ENCODE results near the gene GIT2.
"Not testable (repeated sequence)": the region's sequence is repeated elsewhere in the genome, so short reads cannot be mapped to it uniquely, and the experiment has no call there.

Gene GIT2

DNA sequence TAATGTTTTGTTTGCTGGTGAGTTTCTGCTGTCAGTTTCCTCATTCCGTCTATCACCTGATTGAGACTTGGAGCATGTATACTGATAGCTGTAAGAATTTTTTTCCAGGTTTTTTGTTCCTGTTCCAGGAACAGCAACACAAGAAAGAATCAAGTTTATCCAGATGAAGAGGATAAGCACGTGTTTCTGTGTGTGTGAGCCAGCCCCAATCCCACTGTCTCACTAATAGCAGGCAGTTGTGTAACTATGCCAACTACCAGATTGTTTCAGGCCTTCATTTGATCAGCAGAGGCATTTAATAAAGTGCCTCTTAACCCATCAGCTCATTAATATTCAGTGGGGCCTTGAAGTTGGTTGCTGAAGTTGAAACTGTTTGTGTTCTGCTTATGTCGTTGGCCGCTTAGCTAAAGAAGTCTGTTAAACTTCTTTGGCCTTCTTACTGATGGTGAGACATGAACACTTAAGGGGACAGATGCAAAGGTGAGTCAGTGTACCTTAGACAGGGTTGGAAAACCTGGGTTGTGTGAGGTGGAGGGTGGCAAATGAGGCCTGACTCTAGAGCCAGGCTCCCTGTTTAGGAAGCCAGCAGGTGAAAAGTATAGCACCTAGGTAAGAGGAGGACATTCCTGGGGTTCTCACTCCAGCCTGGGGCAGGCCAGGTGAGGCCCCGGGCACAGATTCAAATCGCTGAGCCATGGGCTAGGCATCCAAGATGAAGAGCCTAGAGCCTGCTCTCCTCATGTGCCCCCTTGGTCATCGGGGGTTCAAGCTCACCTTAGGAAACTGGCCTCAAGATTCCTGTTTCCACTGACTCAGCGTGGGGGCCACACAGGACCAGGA lies 6.7 kb upstream of the GIT2 start:
- no peak for DNase-seq

DNA sequence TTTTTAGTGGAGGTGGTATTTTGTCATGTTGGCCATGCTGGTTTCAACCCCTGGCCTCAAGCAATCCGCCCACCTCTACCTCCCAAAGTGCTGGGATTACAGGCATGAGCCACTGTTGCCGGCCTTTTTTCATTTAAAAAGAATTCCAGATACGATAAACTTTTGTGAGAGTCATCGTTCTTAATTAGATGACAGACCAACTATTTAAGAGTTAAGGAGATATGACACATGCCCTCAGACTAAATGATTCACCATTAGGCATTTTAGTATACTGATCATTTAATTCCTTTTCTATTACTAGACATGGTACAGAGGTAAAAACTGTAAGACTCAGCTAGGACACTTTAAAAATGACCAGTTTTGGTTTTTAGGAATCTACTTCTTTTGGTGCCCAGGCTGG lies 5.4 kb upstream of the GIT2 start:
- no peak for DNase-seq

DNA sequence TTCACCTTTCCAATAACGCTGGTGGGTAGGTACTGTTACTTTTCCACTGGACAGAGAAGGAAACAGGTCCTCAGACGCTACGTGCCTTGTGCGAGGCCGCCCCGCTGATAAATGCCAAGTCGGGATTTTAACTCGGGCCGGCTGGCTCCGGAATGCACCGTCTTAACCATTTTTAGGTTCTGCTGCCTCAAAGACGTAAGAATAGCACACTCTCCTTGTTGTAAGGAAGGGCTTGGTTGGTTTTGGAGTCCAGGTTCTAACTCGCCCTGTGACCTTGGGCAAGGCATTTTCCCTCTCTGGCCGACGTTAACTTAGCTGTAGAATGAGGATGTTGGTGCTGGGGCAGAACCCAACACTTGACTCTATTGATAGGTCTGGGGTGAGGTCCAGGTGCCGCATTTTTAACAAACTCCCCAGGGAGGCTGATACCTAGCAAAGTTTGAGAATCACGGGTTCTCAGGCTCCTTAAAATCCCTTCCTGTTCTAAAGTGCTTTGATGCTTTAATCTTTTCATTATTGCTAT lies 3.9 kb upstream of the GIT2 start:
- peak; percentile 16 for DNase-seq

DNA sequence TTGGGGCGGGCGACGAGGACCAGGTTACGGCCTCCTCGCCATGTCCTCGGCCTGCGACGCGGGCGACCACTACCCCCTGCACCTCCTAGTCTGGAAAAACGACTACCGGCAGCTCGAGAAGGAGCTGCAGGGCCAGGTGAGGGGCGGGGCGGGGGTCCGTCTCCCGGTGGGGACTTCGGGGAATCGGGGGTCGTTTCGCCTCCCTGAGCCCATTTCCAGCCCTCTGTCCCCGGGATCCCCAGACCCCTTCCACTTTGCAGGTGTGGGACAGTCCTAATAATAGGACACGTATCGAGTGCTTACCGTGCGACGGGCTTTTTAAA lies 3.4 kb upstream of the GIT2 start:
- DNase-seq = no peak

DNA sequence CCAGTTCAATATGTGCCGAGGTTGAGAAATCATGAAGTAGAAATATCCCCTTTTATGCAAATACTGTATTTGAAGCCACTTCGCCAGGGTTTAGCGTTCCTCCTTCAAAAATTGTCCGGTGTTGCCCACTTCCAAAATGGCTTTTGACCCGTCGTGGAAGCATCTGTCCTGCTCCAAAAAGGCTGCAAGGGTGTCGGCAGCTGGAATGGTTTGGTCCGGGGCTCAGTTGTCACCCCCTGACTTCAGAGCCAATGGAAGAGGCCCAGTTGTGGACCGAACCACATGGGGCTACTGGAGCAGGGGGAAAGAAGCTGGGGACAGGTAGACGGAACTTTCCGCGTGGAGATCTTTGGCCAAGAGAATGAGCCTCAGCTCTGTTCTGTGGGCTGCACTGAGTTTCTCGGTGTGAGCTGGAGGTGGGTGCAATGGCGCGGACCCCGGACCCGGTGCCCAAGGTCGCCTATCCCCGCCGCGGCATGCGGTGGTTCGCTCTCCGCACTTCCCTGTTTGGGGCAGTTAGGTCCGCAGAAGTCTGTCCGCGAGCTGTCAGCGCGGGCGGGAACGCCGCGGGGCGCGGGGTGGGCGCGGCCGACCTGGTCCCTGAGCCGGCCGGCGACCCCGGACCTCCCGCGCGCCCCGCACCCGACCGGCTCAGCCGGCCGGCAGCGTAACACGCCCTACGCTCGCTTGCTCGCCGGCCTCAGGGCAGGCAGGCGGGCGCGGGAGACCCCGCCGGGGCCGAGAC lies 2.9 kb upstream of the GIT2 start, which contains the start of gene ANKRD13A:
ANKRD13A (plus strand) TSS at position 527 of the 745 bp plus-strand sequence. CDS start 259 bp downstream, outside the sequence.
- DNase-seq = peak; percentile 85

DNA sequence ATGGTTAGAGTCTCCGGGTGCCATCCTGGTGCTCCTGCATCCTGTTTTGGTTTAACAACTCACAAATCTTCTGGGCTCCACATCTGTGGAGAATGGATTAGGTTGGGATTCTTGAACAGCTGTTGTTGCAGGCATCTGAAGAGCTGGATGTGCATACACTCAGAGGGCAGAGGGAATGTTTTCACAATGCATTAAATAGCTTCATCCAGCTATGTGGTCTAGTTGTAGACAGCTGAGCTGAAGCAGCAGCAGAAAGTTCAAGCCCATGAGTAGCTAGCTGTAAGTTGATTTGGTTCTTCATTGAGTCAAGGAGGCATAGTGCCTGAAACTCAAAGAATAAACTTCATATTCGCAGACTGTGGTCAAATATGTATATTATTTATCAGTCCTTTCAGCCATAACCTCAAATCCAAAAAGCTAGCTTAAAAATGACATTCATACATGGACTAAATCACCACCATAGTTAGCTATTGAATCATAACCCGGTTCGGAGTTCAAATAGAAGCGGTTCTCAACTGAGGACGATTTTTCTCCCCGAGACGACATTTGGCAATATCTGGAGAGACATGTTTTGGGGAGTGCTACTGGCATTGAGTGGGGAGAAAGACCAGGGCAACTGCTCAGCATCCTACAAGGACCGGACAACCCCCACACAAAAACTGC lies 2.2 kb upstream of the GIT2 start:
- DNase-seq = no peak

DNA sequence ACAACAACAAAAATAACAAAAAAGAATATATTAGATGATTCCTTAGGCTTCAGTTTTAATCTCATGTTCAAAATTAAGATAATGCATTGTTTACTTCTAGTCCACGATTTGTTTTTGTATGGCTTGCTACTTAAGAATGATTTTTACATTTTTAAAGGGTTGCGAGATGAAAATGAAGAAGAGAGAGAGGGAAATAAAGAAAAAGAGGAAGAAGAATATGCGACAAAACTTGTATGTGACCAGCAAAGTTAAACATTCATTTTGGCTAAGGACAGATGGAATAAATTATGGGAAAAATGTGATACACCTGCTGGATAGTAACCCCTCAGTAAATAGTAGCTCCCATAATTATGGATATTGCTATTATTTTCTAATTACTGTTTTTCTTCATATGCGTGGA lies 1.2 kb upstream of the GIT2 start:
- DNase-seq = no peak

DNA sequence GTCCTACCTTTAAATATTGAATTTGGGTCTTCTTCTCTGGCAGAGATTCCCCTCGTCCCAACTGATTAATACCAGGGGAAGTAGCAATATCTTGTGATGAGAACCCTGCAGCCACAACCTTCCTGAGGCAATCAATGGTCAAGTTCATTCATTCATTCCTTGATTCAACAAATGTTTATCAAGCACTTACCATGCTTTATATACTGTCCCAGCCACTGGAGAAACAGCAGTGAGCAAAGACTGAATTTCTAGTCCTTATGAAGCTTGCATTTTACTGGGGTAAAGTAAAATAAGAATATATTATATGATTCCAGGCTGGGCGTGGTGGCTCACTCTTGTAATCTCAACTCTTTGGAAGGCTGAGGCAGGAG lies 300 bp upstream of the GIT2 start:
- no peak for DNase-seq

DNA sequence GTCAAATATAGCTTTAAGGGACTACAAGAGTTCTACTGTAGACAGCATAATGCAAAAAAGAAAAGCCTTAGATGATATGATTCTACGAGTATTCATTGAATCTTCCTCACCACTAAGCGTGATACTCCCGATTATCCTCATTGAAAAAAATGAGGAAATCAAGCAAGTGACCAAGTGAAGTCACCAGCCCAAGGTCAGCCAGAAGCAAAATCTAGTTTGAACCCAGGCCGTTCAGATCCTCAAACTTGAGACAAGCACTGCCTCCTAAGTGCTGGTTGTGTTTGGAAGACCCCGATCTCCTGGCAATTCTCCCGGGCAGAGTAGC lies 845 bp downstream of the GIT2 start:
- DNase-seq = no peak

DNA sequence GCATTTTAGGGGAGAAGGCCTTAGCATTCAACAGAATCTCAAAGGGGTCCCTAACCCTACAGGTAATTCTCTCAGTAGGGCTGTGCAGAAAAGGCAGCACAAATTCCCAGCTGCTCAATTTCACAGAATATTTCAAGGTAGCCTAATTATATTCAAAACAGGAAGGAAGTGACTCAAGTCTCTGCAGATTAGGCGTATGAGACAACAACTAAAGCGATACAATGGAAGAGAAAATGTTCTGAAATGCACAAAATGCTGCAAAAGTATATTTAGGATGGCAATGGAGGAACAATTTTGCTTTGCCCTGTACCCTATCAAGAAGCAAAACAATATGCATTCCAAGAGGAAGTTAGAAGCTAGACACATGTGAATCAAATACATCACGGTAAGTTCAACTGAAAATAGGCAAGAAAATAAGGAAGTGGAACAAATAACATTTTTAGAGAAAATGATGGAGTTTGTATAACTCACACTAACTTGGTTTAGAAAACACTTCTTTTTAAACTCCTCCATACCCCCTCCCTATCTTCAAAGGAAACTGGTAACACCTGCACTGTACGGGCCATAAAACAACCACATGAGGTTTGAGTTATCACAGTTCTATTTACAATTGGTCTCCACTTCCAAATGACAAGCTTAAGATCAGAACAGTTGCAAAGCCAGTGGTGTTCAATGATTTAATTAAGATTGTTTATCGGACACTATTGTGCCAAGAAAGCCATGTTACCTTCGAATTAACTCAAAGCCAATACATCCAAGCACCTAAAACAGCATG lies 1.6 kb downstream of the GIT2 start:
- DNase-seq = no peak

DNA sequence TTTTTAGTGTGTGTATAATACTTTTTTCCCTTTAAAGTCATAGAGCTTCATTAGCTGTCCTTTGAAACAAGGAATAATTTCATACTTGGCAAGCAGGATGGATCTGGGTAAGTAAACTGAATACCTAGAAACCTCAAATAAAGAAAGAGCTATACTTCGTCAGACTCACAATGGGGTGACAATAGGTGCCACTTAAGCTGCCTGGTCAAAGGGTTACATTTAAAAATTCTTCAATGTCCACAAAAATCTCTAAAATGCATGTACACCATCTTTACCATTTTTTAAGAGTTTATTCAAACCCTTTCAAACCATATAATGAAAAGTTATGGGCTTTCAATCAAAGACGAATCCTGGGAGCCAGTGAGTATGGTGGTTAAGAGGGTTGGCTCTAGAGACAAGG lies 3.1 kb downstream of the GIT2 start:
- DNase-seq = no peak

DNA sequence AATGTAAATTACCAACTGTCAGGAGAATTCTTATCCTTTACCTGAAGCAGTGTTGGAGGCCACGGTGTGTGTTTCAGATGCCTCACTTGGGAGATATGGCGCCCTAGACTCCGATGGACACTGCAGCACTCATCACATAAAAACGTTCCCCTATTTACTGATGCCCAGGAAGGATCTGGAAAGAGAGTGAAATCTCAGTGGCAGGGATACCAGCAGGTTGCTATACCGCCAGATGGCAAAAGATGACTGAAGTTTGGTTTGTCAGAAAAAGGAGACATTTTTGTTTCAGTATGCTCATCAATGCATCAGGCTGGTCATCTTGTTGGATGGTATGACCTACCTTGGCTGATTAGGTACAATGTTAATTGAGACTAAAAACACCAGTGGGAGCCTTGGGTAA lies 4.6 kb downstream of the GIT2 start:
- no peak for DNase-seq

DNA sequence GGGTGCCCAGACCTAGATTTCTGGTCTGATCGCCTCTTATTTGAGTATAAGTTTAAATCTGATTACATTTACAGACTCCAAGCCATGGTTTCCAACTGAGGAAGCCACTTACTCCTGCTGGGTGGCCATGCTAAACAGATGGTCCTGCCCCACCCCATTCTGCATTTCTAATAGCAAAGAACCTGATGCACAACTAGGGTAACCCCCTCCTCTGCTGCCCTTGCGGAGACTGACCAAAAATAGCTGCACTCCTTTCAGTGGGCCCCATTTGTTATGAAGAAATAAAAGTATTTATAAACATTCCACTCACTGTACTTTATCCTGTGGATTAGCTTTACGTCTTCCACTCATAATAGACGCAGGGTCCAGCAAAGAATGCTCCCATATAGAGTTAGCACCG lies 6.8 kb downstream of the GIT2 start:
- DNase-seq = no peak

DNA sequence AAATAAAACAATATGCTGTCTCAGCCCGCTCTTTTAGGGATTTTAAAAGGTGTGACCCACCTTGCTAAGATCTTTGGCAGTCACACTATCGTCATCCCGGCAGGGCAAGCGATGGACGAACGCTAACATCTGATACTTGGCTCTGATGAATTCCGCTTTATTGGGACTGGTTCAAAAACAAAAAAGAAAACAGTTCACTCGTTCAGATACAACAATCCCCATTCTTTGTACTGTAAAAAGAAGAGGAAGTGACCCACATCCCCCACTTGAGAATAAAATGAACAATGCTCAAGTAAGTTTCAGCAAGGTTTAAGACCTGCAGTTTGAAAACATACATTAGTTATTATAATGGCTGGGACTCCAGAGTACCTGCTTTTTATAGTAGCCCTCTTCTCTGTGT lies 7.3 kb downstream of the GIT2 start:
- no peak for DNase-seq

DNA sequence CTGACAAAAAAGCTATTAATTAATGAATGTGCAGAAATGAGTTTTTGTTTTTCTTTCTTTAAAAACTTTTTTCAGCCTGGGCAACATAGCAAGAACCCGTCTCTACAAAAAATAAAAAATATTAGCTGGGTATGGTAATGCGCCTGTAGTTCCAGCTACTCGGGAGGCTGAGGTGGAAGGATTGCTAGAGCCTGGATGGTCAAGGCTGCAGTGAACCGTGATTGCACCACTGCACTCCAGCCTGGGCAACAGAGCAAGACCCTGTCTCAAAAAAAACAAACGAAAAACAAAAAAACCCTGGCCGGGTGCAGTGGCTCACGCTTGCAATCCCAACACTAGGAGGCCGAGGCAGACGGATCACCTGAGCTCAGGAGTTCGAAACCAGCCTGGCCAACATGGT lies 7.9 kb downstream of the GIT2 start:
- no peak for DNase-seq

DNA sequence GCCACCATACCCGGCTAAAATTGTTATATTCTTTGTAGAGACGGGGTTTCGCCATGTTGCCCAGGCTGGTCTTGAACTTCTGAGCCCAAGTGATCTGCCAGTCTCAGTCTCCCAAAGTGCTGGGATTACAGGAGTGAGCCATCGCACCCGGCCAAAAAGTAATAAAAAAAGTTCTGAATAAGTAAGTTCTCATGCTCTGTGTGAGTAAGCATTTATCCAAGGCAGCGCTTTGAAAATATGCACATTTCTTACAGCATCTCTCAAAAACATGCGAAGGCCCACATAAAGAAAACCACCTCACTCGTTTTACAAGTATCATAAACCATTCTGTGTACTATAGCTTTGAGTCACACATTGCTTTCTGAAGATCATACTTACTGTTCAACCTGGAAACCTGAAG lies 8.6 kb downstream of the GIT2 start:
- DNase-seq = no peak

DNA sequence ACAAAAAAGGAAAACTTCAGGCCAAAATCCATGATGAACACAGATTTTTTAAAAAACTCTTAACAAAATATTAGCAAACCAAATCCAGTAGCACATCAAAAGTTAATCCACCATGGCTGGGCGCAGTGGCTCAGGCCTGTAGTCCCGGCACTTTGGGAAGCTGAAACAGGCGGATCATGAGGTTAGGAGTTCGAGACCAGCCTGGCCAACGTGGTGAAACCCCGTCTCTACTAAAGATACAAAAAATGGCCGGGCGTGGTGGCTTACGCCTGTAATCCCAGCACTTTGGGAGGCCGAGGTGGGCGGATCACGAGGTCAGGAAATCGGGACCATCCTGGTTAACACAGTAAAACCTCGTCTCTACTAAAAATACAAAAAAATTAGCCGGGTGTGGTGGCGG lies 9.9 kb downstream of the GIT2 start:
- DNase-seq = not testable (repeated sequence)

DNA sequence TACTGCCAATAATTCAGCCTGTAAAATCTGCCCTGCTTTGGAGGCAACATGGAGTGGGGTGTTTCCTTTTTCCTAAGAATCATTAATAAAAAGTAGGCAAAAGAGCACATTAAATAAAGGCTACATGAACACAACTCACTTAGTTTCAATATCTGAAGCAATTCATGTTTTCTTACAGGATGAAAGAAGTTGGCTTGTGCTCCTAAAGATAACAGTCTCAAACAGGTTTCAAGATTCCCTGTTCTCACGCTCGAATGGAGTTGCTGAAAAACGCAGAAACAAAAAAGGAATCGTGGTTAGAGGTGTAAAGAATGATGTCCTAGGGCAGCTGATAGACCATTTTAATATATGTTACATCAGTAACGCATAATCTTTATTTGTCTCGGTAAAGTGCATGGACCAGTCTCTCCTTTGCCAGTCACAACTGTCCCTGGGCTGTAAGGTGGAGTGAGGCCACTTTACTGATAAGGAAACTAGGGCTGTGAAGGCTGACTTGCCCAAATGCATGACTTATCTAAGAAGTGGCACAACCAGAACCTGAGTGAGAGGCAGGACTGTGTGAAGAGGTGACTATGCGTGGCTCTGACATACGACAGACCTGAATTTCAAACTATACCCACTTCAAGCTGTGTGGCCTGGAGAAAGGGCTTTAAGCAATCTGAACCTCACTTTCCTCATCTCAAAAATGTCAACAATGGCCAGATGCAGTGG lies 12.6 kb downstream of the GIT2 start:
- DNase-seq = no peak

DNA sequence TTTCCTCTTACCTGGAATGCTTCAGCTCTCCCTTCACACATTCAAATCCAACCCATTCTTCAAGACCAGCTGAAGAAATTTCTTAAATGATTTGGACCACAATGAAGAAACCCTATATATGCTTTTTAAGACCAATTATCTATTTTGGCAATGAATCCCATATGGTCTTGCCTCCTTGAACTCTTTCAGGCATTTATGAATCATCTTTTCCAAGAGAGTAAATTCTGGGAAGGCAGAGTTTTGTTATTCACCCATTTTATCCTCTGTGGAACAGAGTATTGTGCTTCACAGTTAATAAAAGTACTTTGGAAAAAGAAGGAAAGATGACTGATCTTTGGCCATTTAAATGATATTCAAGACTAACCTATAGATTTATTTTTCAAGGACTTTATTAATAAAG lies 14.0 kb downstream of the GIT2 start:
- DNase-seq = no peak

DNA sequence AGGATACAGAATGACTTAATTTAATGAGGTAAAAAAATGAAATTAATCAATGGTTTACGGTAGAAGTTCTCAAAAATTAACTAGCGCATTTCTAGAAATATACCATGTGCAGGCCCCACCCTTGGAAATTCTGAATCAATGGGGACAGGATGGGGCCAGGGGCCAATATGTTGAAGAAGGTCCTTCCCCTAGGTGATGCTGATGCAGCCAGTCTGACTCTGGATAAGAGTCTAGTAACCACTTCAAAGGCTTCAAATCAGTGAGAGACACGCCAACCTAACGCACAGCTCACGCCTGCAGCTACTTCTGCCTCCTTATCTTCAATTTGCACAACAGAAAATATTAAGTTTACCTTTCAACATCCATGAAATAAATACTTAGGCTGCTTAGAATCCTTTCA lies 14.9 kb downstream of the GIT2 start:
- peak; percentile 46 for DNase-seq

DNA sequence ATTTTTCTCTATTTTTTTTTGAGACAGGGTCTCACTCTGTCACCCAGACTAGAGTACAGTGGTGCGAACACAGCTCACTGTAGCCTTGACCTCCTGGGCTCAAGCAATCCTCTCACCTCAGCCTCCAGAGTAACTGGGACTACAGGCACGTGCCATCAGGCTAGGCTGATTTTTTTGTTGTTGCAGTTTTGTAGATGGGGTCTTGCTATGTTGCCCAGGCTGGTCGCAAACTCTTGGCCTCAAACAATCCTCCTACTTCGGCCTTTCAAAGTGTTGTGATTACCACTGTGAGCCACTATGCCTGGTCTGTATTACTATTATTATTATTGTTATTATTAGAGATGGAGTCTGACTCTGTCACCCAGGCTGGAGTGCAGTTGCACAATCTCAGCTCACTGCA lies 23.3 kb downstream of the GIT2 start:
- DNase-seq = no peak

DNA sequence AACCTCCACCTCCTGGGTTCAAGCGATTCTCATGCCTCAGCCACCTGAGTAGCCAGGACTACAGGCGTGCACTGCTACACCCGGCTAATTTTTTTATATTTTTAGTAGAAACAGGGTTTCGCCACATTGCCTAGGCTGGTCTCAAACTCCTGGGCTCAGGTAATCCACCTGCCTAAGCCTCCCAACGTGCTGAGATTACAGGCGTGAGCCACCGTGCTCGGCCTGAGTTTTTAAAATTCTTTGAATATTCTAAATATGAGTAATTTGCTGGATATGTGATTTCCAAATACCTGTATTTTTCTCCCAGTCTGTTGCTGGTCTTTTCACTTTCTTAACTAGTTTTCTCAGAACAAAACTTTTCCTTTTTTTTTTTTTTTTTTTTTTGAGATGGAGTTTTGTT lies 27.4 kb downstream of the GIT2 start:
- DNase-seq = no peak

DNA sequence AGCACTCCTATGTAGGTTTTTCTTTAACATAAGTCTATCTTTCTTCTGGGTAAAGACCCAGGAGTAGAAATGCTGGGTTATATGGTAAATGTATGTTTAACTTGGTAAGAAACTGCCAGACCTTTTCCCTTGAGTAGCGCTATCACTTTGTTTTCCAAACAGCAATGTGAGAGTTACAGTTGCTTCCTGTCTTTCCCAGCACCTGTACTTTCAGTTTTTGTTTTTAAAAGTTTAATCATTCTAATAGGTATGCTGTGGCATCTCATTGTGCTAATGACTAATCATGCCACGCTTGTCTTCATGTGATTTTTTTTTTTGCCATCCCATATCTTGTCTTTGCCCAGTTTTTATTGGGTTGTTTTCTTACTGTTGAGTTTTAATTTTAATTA lies 28.1 kb downstream of the GIT2 start:
- DNase-seq = no peak
